Urothelium cell line (cell line): ENCODE measurements around the gene FOXD2.
"Not testable (repeated sequence)": the region's sequence is repeated elsewhere in the genome, so short reads cannot be mapped to it uniquely, and the experiment has no call there.

Source experiments
- DNase-seq: peaks from one replicate; pipeline ENCODE4 v3.0.0; 2011; ENCODE audit warnings: low spot score, mixed read lengths
- FAIRE-seq: peaks from 2 replicates; lab custom pipeline; 2011; peaks lifted over from hg19 to GRCh38; lab: Jason Lieb, UNC

FOXD2 gene

GRCh38 chr1:47439017-47439818, 1.4 kb downstream of the FOXD2 start:
- FAIRE-seq (no peak), DNase-seq (no peak)

- no peak for DNase-seq
- FAIRE-seq = no peak
Measured at GRCh38 chr1:47439819-47440598, 2.2 kb downstream of the FOXD2 start.

DNA sequence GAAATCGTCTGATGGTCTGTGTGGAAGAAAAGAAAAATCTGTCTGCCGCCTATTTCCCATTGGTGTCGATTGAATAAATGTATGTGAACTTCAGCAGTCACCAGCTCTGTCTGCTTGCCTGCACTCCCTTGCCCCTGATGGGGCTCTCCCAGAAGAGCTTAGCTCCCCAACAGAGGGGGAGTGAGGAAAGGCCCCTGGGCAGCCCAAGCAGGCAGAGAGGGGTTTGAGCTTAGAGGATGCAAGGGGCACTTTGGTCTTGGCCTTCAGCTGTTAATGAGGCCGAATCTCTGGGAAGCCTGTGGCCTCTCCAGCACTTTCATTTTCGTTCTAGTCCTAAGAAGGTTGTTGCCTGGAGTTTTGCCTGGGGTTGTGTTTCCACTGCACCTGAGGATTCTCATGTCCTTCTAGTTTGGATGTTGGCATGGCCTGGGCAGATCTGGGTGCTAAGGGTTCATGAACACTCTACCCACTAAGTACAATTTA, 2.8 kb downstream of the FOXD2 start:
- no peak for FAIRE-seq
- DNase-seq = no peak

DNA sequence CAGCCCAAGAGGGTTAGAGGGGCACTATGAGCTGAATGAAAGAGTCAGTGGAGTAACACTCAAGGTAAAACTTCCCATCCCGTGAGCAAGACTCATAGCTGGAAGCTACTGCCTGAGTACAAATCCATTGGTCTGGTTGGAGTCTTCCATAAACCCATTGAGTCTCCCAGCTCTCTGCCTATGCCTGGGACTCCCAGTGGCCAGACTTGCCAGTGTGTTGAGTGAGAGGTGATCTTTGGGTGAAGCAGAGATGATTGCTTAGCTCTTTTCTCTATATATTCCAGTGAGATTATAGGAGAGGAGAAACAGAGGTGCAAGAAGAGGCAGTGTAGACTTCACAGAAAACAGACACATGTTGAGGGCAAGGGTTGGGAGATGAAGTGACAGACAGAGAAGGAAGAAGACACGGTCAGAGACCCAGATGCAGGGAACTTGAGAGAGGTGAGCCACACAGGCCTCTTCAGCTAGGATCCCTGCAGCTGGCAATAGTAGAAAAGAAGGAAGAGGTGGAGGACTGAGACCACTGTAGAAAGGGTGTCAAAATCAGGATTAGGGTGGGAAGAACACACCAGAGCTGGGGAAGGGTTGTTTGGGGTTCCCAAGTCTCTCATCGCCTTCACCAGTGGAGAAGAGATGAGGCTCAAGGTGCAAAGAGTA, 3.7 kb downstream of the FOXD2 start:
- FAIRE-seq = no peak

GRCh38 chr1:47442202-47442601, 4.4 kb downstream of the FOXD2 start:
- no peak for FAIRE-seq
- no peak for DNase-seq

More for the DNA sequence above, 3.7 kb downstream of the FOXD2 start:
- DNase-seq = no peak

GRCh38 chr1:47442842-47443529, 5.1 kb downstream of the FOXD2 start:
- DNase-seq (no peak), FAIRE-seq (no peak)

DNA sequence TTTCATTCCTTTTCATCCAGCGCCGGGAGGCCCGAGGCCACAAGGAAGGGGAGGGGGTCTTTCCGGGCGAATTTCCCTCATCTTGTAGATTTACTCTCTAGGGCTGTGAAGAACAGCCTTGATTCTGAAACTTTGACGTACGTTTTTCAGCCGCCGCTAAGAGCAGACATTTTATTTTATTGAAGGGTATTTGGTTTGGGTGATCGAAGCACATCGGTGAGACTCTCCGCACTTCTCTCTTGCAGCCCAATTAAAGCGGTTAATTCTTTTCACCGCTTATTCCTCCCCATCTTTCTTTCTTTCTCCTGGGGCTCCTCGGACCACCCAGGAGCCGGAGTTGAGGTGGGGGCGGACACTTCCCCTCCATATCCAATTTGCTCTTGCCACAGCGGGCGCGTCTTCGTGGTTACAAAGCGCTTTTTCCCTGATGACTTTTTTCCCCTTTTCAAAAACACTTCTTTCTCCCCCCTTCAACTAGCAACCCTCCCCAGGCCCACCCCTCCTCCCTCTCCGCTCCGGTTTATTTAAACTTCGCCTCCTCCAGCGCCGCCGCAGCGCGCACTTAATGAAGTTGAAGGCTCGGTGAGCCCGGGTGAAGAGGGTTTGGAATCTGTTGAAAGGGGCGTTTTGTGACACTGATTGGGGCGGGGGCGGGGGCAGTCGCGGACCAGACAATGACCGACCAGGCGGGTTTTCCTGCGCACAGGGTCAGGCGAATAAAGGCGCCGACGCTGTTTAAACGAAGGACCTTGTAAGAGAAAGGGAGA, 5.9 kb downstream of the FOXD2 start:
- DNase-seq (no peak), FAIRE-seq (no peak)

- DNase-seq (no peak), FAIRE-seq (no peak)
Measured at GRCh38 chr1:47444297-47444561, 6.4 kb downstream of the FOXD2 start.

- FAIRE-seq (no peak), DNase-seq (no peak)
Measured at GRCh38 chr1:47444562-47445465, 7.0 kb downstream of the FOXD2 start.

- FAIRE-seq = no peak
Measured at GRCh38 chr1:47445823-47446550, 8.1 kb downstream of the FOXD2 start.

GRCh38 chr1:47448462-47449222, 10.8 kb downstream of the FOXD2 start:
- DNase-seq (no peak), FAIRE-seq (no peak)

More at GRCh38 chr1:47445823-47446550, 8.1 kb downstream of the FOXD2 start:
- DNase-seq = no peak

- FAIRE-seq = no peak
- DNase-seq = no peak
Measured at GRCh38 chr1:47449822-47450552, 12.1 kb downstream of the FOXD2 start.

GRCh38 chr1:47450606-47451005, 12.8 kb downstream of the FOXD2 start:
- DNase-seq = no peak
- no peak for FAIRE-seq

GRCh38 chr1:47452426-47452825, 14.6 kb downstream of the FOXD2 start:
- no peak for FAIRE-seq
- DNase-seq = no peak

- FAIRE-seq, DNase-seq: not testable (repeated sequence)
Measured at GRCh38 chr1:47453910-47454309, 16.1 kb downstream of the FOXD2 start.

- no peak for FAIRE-seq
- no peak for DNase-seq
Measured at GRCh38 chr1:47456250-47456649, 18.4 kb downstream of the FOXD2 start.

GRCh38 chr1:47457547-47457946, 19.7 kb downstream of the FOXD2 start:
- not testable (repeated sequence) for DNase-seq, FAIRE-seq
